ENCODE data around the gene RPRD2.

DNA sequence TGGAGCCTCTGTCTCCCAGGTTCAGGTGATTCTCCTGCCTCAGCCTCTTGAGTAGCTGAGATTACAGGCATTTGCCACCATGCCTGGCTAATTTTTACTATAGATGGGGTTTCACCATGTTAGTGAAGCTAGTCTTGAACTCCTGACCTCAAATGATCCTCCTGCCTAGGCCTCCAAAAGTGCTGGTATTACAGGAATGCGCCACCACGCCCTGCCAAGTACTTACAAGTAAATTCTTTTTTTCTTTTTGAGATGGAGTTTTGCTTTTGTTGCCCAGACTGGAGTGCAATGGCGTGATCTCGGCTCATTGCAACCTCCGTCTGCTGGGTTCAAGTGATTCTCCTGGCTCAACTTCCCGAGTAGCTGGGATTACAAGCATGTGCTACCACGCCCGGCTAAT lies 42.5 kb downstream of the RPRD2 start:
- TF ChIP-seq, protein P1, sequence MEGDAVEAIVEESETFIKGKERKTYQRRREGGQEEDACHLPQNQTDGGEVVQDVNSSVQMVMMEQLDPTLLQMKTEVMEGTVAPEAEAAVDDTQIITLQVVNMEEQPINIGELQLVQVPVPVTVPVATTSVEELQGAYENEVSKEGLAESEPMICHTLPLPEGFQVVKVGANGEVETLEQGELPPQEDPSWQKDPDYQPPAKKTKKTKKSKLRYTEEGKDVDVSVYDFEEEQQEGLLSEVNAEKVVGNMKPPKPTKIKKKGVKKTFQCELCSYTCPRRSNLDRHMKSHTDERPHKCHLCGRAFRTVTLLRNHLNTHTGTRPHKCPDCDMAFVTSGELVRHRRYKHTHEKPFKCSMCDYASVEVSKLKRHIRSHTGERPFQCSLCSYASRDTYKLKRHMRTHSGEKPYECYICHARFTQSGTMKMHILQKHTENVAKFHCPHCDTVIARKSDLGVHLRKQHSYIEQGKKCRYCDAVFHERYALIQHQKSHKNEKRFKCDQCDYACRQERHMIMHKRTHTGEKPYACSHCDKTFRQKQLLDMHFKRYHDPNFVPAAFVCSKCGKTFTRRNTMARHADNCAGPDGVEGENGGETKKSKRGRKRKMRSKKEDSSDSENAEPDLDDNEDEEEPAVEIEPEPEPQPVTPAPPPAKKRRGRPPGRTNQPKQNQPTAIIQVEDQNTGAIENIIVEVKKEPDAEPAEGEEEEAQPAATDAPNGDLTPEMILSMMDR (IDR thresholded peaks at IDR 0.05 in 2 of 3, conservative IDR thresholded peaks at IDR 0.05 in 1 of 3; ENCODE audit: borderline replicate concordance in 1 of 3, insufficient read depth in 1 of 3, low read depth in 2 of 3, low read length in 2 of 3), result no peak
- TF ChIP-seq SIN3A (IDR thresholded peaks at IDR 0.05; ENCODE audit: low read depth) (no peak), CEBPB (IDR thresholded peaks at IDR 0.05; ENCODE audit: low read depth) (no peak)
